ENCODE measurements around the gene MAD1L1.

Gene MAD1L1

GRCh38 chr7:1852517-1853430 is 380.0 kb downstream of the MAD1L1 start:
- H3K9ac ChIP-seq (ENCODE audit: low read length in 2 of 2) = no peak overlapping the region
- no peaks in the 10 kb centered on the region for H3K4me1 ChIP-seq (ENCODE audit: control insufficient read depth, insufficient read depth, low read length)
- H3K9me3 ChIP-seq (ENCODE audit: control insufficient read depth in 2 of 2, low read length in 2 of 2) = no peaks in the 10 kb centered on the region
- no peak overlapping the region for H3K27ac ChIP-seq (ENCODE audit: low read length)
- H3K4me3 ChIP-seq (ENCODE audit: low read length in 2 of 2) = no peak overlapping the region
- H3K36me3 ChIP-seq (ENCODE audit: control insufficient read depth in 2 of 2, insufficient read depth in 2 of 2, low read length in 2 of 2) = no peaks in the 10 kb centered on the region
- no peaks in the 10 kb centered on the region for H3K27me3 ChIP-seq (ENCODE audit: control insufficient read depth in 1 of 2, insufficient read depth in 2 of 2, low read length in 2 of 2)

- no peaks in the 10 kb centered on the region for H3K9me3 ChIP-seq (ENCODE audit: control insufficient read depth in 2 of 2, low read length in 2 of 2)
- H3K27ac ChIP-seq (ENCODE audit: low read length) = no peak overlapping the region
- no peak overlapping the region for H3K9ac ChIP-seq (ENCODE audit: low read length in 2 of 2)
- H3K36me3 ChIP-seq (ENCODE audit: control insufficient read depth in 2 of 2, insufficient read depth in 2 of 2, low read length in 2 of 2) = no peaks in the 10 kb centered on the region
- no peak overlapping the region for H3K4me3 ChIP-seq (ENCODE audit: low read length in 2 of 2)
- H3K4me1 ChIP-seq (ENCODE audit: control insufficient read depth, insufficient read depth, low read length) = no peaks in the 10 kb centered on the region
- H3K27me3 ChIP-seq (ENCODE audit: control insufficient read depth in 1 of 2, insufficient read depth in 2 of 2, low read length in 2 of 2) = no peaks in the 10 kb centered on the region
These were observed 380.8 kb downstream of the MAD1L1 start for GRCh38 chr7:1851721-1852516.

- H3K9ac ChIP-seq (ENCODE audit: low read length in 2 of 2) = no peak overlapping the region
- H3K36me3 ChIP-seq (ENCODE audit: control insufficient read depth in 2 of 2, insufficient read depth in 2 of 2, low read length in 2 of 2) = no peaks in the 10 kb centered on the region
- no peaks in the 10 kb centered on the region for H3K27me3 ChIP-seq (ENCODE audit: control insufficient read depth in 1 of 2, insufficient read depth in 2 of 2, low read length in 2 of 2)
- H3K4me1 ChIP-seq (ENCODE audit: control insufficient read depth, insufficient read depth, low read length) = no peaks in the 10 kb centered on the region
- no peak overlapping the region for H3K4me3 ChIP-seq (ENCODE audit: low read length in 2 of 2)
- no peak overlapping the region for H3K27ac ChIP-seq (ENCODE audit: low read length)
- H3K9me3 ChIP-seq (ENCODE audit: control insufficient read depth in 2 of 2, low read length in 2 of 2) = no peaks in the 10 kb centered on the region
These were observed 381.7 kb downstream of the MAD1L1 start for GRCh38 chr7:1850976-1851571.

- Histone ChIP-seq H3K9ac (ENCODE audit: low read length in 2 of 2) (no peak overlapping the region), H3K27ac (ENCODE audit: low read length) (no peak overlapping the region)
These were observed 382.4 kb downstream of the MAD1L1 start for GRCh38 chr7:1850111-1850975.

GRCh38 chr7:1849351-1850041 is 383.2 kb downstream of the MAD1L1 start:
- Histone ChIP-seq H3K27ac (ENCODE audit: low read length) (no peak overlapping the region), H3K27me3 (ENCODE audit: control insufficient read depth in 1 of 2, insufficient read depth in 2 of 2, low read length in 2 of 2) (no peaks in the 10 kb centered on the region), H3K9me3 (ENCODE audit: control insufficient read depth in 2 of 2, low read length in 2 of 2) (no peaks in the 10 kb centered on the region), H3K4me1 (ENCODE audit: control insufficient read depth, insufficient read depth, low read length) (no peaks in the 10 kb centered on the region), H3K36me3 (ENCODE audit: control insufficient read depth in 2 of 2, insufficient read depth in 2 of 2, low read length in 2 of 2) (no peaks in the 10 kb centered on the region), H3K9ac (ENCODE audit: low read length in 2 of 2) (no peak overlapping the region), H3K4me3 (ENCODE audit: low read length in 2 of 2) (no peak overlapping the region)

More at GRCh38 chr7:1850111-1850975, 382.4 kb downstream of the MAD1L1 start:
- Histone ChIP-seq H3K4me3 (ENCODE audit: low read length in 2 of 2) (no peak overlapping the region), H3K4me1 (ENCODE audit: control insufficient read depth, insufficient read depth, low read length) (no peaks in the 10 kb centered on the region), H3K36me3 (ENCODE audit: control insufficient read depth in 2 of 2, insufficient read depth in 2 of 2, low read length in 2 of 2) (no peaks in the 10 kb centered on the region), H3K27me3 (ENCODE audit: control insufficient read depth in 1 of 2, insufficient read depth in 2 of 2, low read length in 2 of 2) (no peaks in the 10 kb centered on the region), H3K9me3 (ENCODE audit: control insufficient read depth in 2 of 2, low read length in 2 of 2) (no peaks in the 10 kb centered on the region)

- Histone ChIP-seq H3K9ac (ENCODE audit: low read length in 2 of 2) (no peak overlapping the region), H3K36me3 (ENCODE audit: control insufficient read depth in 2 of 2, insufficient read depth in 2 of 2, low read length in 2 of 2) (no peaks in the 10 kb centered on the region), H3K27ac (ENCODE audit: low read length) (no peak overlapping the region), H3K27me3 (ENCODE audit: control insufficient read depth in 1 of 2, insufficient read depth in 2 of 2, low read length in 2 of 2) (no peaks in the 10 kb centered on the region), H3K4me3 (ENCODE audit: low read length in 2 of 2) (no peak overlapping the region), H3K4me1 (ENCODE audit: control insufficient read depth, insufficient read depth, low read length) (no peaks in the 10 kb centered on the region), H3K9me3 (ENCODE audit: control insufficient read depth in 2 of 2, low read length in 2 of 2) (no peaks in the 10 kb centered on the region)
These were observed 383.8 kb downstream of the MAD1L1 start for GRCh38 chr7:1848911-1849311.

GRCh38 chr7:1848013-1848640 is 384.6 kb downstream of the MAD1L1 start:
- H3K9ac ChIP-seq (ENCODE audit: low read length in 2 of 2) = no peak overlapping the region
- no peaks in the 10 kb centered on the region for H3K4me1 ChIP-seq (ENCODE audit: control insufficient read depth, insufficient read depth, low read length)
- no peaks in the 10 kb centered on the region for H3K36me3 ChIP-seq (ENCODE audit: control insufficient read depth in 2 of 2, insufficient read depth in 2 of 2, low read length in 2 of 2)
- H3K27ac ChIP-seq (ENCODE audit: low read length) = no peak overlapping the region
- no peaks in the 10 kb centered on the region for H3K27me3 ChIP-seq (ENCODE audit: control insufficient read depth in 1 of 2, insufficient read depth in 2 of 2, low read length in 2 of 2)
- H3K4me3 ChIP-seq (ENCODE audit: low read length in 2 of 2) = no peak overlapping the region
- H3K9me3 ChIP-seq (ENCODE audit: control insufficient read depth in 2 of 2, low read length in 2 of 2) = no peaks in the 10 kb centered on the region

GRCh38 chr7:1847260-1848001 is 385.3 kb downstream of the MAD1L1 start:
- H3K9ac ChIP-seq (ENCODE audit: low read length in 2 of 2) = no peak overlapping the region
- H3K27ac ChIP-seq (ENCODE audit: low read length) = no peak overlapping the region
- H3K27me3 ChIP-seq (ENCODE audit: control insufficient read depth in 1 of 2, insufficient read depth in 2 of 2, low read length in 2 of 2) = no peaks in the 10 kb centered on the region
- no peak overlapping the region for H3K4me3 ChIP-seq (ENCODE audit: low read length in 2 of 2)
- H3K4me1 ChIP-seq (ENCODE audit: control insufficient read depth, insufficient read depth, low read length) = no peaks in the 10 kb centered on the region
- H3K9me3 ChIP-seq (ENCODE audit: control insufficient read depth in 2 of 2, low read length in 2 of 2) = no peaks in the 10 kb centered on the region
- no peaks in the 10 kb centered on the region for H3K36me3 ChIP-seq (ENCODE audit: control insufficient read depth in 2 of 2, insufficient read depth in 2 of 2, low read length in 2 of 2)

GRCh38 chr7:1846331-1847065 is 386.2 kb downstream of the MAD1L1 start:
- no peaks in the 10 kb centered on the region for H3K9me3 ChIP-seq (ENCODE audit: control insufficient read depth in 2 of 2, low read length in 2 of 2)
- H3K9ac ChIP-seq (ENCODE audit: low read length in 2 of 2) = no peak overlapping the region
- no peaks in the 10 kb centered on the region for H3K27me3 ChIP-seq (ENCODE audit: control insufficient read depth in 1 of 2, insufficient read depth in 2 of 2, low read length in 2 of 2)
- H3K36me3 ChIP-seq (ENCODE audit: control insufficient read depth in 2 of 2, insufficient read depth in 2 of 2, low read length in 2 of 2) = no peaks in the 10 kb centered on the region
- H3K4me3 ChIP-seq (ENCODE audit: low read length in 2 of 2) = no peak overlapping the region
- no peak overlapping the region for H3K27ac ChIP-seq (ENCODE audit: low read length)
- no peaks in the 10 kb centered on the region for H3K4me1 ChIP-seq (ENCODE audit: control insufficient read depth, insufficient read depth, low read length)
